Heart left ventricle (tissue), 16 donors: ENCODE results near the gene PPP1R9B. TPM values are rescaled to one million over a fixed set of nuclear protein-coding genes. Genes with fewer than 3 reads are reported as not detected.
A peak's percentile ranks its signal among the peaks of the same experiment; 100 is the strongest.

Experiments
- ATAC-seq, 4 donors: fragments of 200-7000 bp; cut with Tn5 transposase; one replicate each; pipeline ENCODE4 v1.9.1; 2020 to 2022; ENCODE audit warnings: moderate library complexity in 4 of 4, mild to moderate bottlenecking in 3 of 4, moderate number of reproducible peaks in 1 of 4
- DNase-seq, 5 donors: peaks; one replicate each; pipeline ENCODE4 v3.0.0-alpha.2; 2020
- H3K27ac ChIP-seq, 12 donors: fragments of 200-600 bp; sonication (generic) in 4 of 12; one replicate each; pipeline versions ENCODE4 v1.5.0 to v1.8.0; 2016 to 2022; ENCODE audit warnings: mild to moderate bottlenecking in 2 of 12
- H3K27me3 ChIP-seq, 9 donors: fragments of 200-600 bp; sonication (generic) in 2 of 9; one replicate each; pipeline versions ENCODE4 v1.5.1 to v1.8.0; 2016 to 2022; ENCODE audit warnings: mild to moderate bottlenecking in 3 of 9
- H3K36me3 ChIP-seq, 9 donors: fragments of 200-600 bp; sonication (generic) in 2 of 9; one replicate each; pipeline versions ENCODE4 v1.5.0 to v1.8.0; 2018 to 2022; ENCODE audit warnings: mild to moderate bottlenecking in 2 of 9
- H3K4me1 ChIP-seq, 12 donors: fragments of 200-600 bp; sonication (generic) in 4 of 12; one replicate each; pipeline versions ENCODE4 v1.5.0 to v1.8.0; 2016 to 2022; ENCODE audit warnings: mild to moderate bottlenecking in 3 of 12
- H3K4me3 ChIP-seq, 12 donors: fragments of 200-600 bp; sonication (generic) in 4 of 12; one replicate each; pipeline versions ENCODE4 v1.5.0 to v1.8.0; 2017 to 2022; ENCODE audit warnings: mild to moderate bottlenecking in 9 of 12, moderate library complexity in 4 of 12
- H3K9me3 ChIP-seq, 12 donors: fragments of 200-600 bp; sonication (generic) in 4 of 12; one replicate each; pipeline versions ENCODE4 v1.5.0 to v1.8.0; 2016 to 2022; ENCODE audit warnings: mild to moderate bottlenecking in 1 of 12
- CTCF ChIP-seq, 12 donors: fragments of 200-600 bp; sonication (generic) in 4 of 12; IDR thresholded peaks; one replicate each; pipeline versions ENCODE4 v1.5.0 to v1.8.0; 2018 to 2022; ENCODE audit warnings: antibody characterized with exemption in 12 of 12, mild to moderate bottlenecking in 5 of 12
- POLR2A ChIP-seq, 2 donors: fragments of 450-650 bp; IDR thresholded peaks; one replicate each; pipeline ENCODE4 v1.6.1; 2017; ENCODE audit warnings: antibody characterized with exemption in 2 of 2, mild to moderate bottlenecking in 2 of 2, moderate library complexity in 2 of 2
- WGBS, 4 donors: extraction: QIAGEN DNeasy Blood & Tissue Kit in 2 of 4; methylation state at CpG; one replicate each; pipeline versions ENCODE4 v1.1.5 to v1.1.7; 2013 to 2018; 5-methylcytosine and 5-hydroxymethylcytosine counted together
- intact Hi-C, 10 donors: fragments of 100-400 bp; cut with DNase I; formaldehyde crosslinking; loops; one replicate each; pipeline versions ENCODE4 v1.11.1 to v1.14.2; 2022
- polyA plus RNA-seq, 2 donors: library from polyadenylated mRNA; stranded (reverse); fragments of 200-250 nt; gene quantifications; one replicate each; pipeline ENCODE4 v1.2.3, GENCODE V29; 2013
- total RNA-seq, 9 donors: library from RNA; depleted of rRNA in 2 of 9; stranded (reverse); fragments of >200 nt in 2 of 9; fragmentation: NEBNext Ultra II Directional in 3 of 9; extraction: Animal tissue kit (Norgen Biotek cat#: 25700) in 3 of 9; gene quantifications; one replicate each; pipeline versions ENCODE4 v1.1.0 to v1.2.4, GENCODE V29; 2016 to 2023
- donor health status: ischemic (EF 13 %, LVEDD 7.1; RV severe dilation, severe dysfunction).
- donor health status: healthy with polysubstance abuse.
- donor health status: DM: no; HTN: yes; CAD: no.
- donor health status: DM: no; HTN: no; CAD: no.
- donor health status: ischemic (EF 25% LVEDD 6.9; RV normal size, moderate dysfunction).
- donor health status: ischemic (EF 25% LVEDD 5.7; RV mildly dilated, moderate dysfunction).
- donor health status: healthy.
- donor health status: DM: yes; HTN: yes; CAD: no.
- donor health status: ischemic (EF 35%, LVEDD 5.7; RV mildly dilated, moderate dysfunction).
- donor health status: nonischemic (EF 11% LVEDD 7.7; RV severe dilation, severe dysfunction).
- donor health status: DM: yes; HTN: yes; CAD: no.
- donor health status: PGD.
- donor health status: ischemic (EF 29% LVEDD 5.4; RV normal size, mild dysfunction).
- donor health status: nonischemic (EF 23%, LVEDD 6.1; RV moderate dilation, normal function).

Gene PPP1R9B
- total and polyA plus RNA-seq, 11 donors = 17.0 to 55.9 (median 31.3) TPM

GRCh38 chr17:50123649-50124349, 26.7 kb downstream of the PPP1R9B start:
- intact Hi-C loops = no loop called here
- peak overlapping the region in 4 of 12 donors; percentile 17 to 53 (median 33) for H3K27ac ChIP-seq
- H3K36me3 ChIP-seq = no peaks in the 10 kb centered on the region
- H3K27me3 ChIP-seq = peaks cover 0 to 8% (median 0%) of the 10 kb centered on the region in 9 donors
- DNase-seq (peak in 1 of 5 donors; percentile 58), ATAC-seq (peak in 3 of 4 donors; percentile 6 to 33 (median 25))
- H3K4me1 ChIP-seq = peaks cover 0 to 24% (median 6%) of the 10 kb centered on the region in 12 donors
- no peak overlapping the region for H3K4me3 ChIP-seq
- H3K9me3 ChIP-seq = no peaks in the 10 kb centered on the region
- no peak for TF ChIP-seq CTCF (IDR thresholded peaks at IDR 0.05)
- TF ChIP-seq POLR2A (IDR thresholded peaks at IDR 0.05) = no peak
- WGBS, 4 donors = 41 to 55% (median 46%) methylated on average over 11 to 12 of the region's 12 CpGs

GRCh38 chr17:50122945-50123344, 27.5 kb downstream of the PPP1R9B start:
- Histone ChIP-seq H3K4me1 (peaks cover 0 to 18% (median 5%) of the 10 kb centered on the region in 12 donors), H3K4me3 (no peak overlapping the region), H3K9me3 (no peaks in the 10 kb centered on the region), H3K36me3 (no peaks in the 10 kb centered on the region), H3K27ac (peak overlapping the region in 1 of 12 donors; percentile 53), H3K27me3 (peaks cover 0 to 12% (median 0%) of the 10 kb centered on the region in 9 donors)
- no peak for ATAC-seq
- intact Hi-C loops = no loop called here
- WGBS, 4 donors = 75 to 95% (median 95%) methylated on average over 3 of the region's 3 CpGs
- TF ChIP-seq CTCF (IDR thresholded peaks at IDR 0.05) = no peak
- no peak for TF ChIP-seq POLR2A (IDR thresholded peaks at IDR 0.05)
- no peak for DNase-seq

GRCh38 chr17:50120475-50121253, 29.8 kb downstream of the PPP1R9B start:
- intact Hi-C loops = no loop called here
- no peak for TF ChIP-seq POLR2A (IDR thresholded peaks at IDR 0.05)
- no peak for TF ChIP-seq CTCF (IDR thresholded peaks at IDR 0.05)
- peaks cover 0 to 31% (median 11%) of the 10 kb centered on the region in 12 donors for H3K4me1 ChIP-seq
- DNase-seq = no peak
- H3K27me3 ChIP-seq = peaks cover 0 to 33% (median 0%) of the 10 kb centered on the region in 9 donors
- ATAC-seq = no peak
- no peak overlapping the region for H3K4me3 ChIP-seq
- no peak overlapping the region for H3K27ac ChIP-seq
- H3K9me3 ChIP-seq = no peaks in the 10 kb centered on the region
- 93 to 96% (median 94%) methylated on average over 7 of the region's 7 CpGs for WGBS, 4 donors
- no peaks in the 10 kb centered on the region for H3K36me3 ChIP-seq

- Histone ChIP-seq H3K36me3 (no peaks in the 10 kb centered on the region), H3K4me3 (no peak overlapping the region), H3K27ac (no peak overlapping the region), H3K9me3 (no peaks in the 10 kb centered on the region), H3K27me3 (peaks cover 0 to 36% (median 0%) of the 10 kb centered on the region in 9 donors), H3K4me1 (peaks cover 0 to 40% (median 9%) of the 10 kb centered on the region in 12 donors)
- WGBS, 4 donors = 88 to 94% (median 93%) methylated on average over 4 of the region's 4 CpGs
- no peak for DNase-seq
- TF ChIP-seq POLR2A (IDR thresholded peaks at IDR 0.05) (no peak), CTCF (IDR thresholded peaks at IDR 0.05) (no peak)
- no peak for ATAC-seq
- intact Hi-C loops = loop anchor here in 7 of 10 donors (5.0 to 10.0 kb wide), 3 partner anchors 43 to 63 kb away; partner anchors contain the start of gene SGCA (in 2 of the 7)
Measured at GRCh38 chr17:50118828-50119218, 31.7 kb downstream of the PPP1R9B start.
